ENCODE results near the gene SETD6. TPM values are rescaled to one million over a fixed set of nuclear protein-coding genes. Genes with fewer than 3 reads are reported as not detected.

Gene SETD6
- total and polyA plus RNA-seq, 2 of the 8 experiments (the other 6 are each of a cell fraction or from before 2014, with no cell fraction given) = 25.3 to 40.5 TPM

DNA sequence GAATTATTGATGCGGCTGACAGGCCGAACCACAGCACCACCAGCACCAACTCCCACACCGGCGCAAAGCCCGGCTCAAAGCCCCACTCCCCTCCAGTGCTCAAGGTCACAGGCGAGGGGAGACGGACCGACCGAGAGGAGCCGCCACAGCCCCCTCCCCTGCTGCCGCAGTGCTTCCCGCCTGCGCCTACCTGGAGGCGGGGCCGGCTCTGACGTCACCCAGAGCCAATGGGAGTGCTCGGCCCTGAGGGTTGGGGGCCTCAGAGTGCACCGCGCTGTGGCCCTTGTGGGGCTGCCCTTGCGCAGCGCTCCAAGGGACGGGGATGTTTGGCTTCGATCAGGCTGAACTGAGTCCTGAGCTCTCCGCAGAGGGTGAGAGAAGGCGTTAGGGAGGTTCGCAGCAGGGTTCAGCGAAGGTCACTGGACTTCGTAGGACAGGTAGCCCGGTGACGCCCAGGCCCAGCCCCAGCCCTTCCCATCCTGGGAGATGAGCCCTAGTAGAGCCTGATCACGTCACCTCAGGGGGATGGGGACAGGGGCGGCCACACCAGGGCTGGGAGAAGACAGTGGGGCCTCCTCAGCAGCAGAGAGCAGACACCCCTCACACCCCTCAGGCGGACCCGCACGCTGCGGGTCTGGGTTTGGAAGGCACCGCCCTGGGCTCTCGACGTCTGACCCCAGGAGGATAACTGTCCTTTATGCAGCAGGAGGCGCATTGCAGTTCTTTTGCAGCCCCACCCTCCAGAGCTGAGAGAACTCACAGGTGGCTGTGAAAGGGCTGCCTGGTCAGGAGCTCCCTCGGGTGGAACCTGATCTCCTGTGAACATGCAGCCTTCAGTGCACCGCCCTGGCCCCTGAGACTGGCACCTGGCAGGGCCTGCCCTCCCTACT, 13.8 kb upstream of the SETD6 start (continued):
- no peak for TF ChIP-seq RNF2 (IDR thresholded peaks at IDR 0.05; ENCODE audit: borderline replicate concordance, low read depth, low read length, missing control alignments, poor library complexity, severe bottlenecking)
- 0 out of 2 replicates have a peak, but pooled peaks have one; percentile 11 for TF ChIP-seq JUN (IDR thresholded peaks at IDR 0.05; ENCODE audit: low read depth, low read length)
- TF ChIP-seq SP1 (IDR thresholded peaks at IDR 0.05; ENCODE audit: low read depth, low read length) = 0 out of 2 replicates have a peak, but pooled peaks have one; percentile 27
- TF ChIP-seq TAF1 (IDR thresholded peaks at IDR 0.05; ENCODE audit: low read depth, low read length) = peak; percentile 76
- TF ChIP-seq, protein P1, sequence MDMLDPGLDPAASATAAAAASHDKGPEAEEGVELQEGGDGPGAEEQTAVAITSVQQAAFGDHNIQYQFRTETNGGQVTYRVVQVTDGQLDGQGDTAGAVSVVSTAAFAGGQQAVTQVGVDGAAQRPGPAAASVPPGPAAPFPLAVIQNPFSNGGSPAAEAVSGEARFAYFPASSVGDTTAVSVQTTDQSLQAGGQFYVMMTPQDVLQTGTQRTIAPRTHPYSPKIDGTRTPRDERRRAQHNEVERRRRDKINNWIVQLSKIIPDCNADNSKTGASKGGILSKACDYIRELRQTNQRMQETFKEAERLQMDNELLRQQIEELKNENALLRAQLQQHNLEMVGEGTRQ (IDR thresholded peaks at IDR 0.05; ENCODE audit: low read length) = 0 out of 2 replicates have a peak, but pooled peaks have one; percentile 20
- no peak for TF ChIP-seq CBX5 (IDR thresholded peaks at IDR 0.05; ENCODE audit: low read depth, low read length)
- no peak for TF ChIP-seq SIRT6 (IDR thresholded peaks at IDR 0.05; ENCODE audit: low read length)
- TF ChIP-seq CTCF (IDR thresholded peaks at IDR 0.05; ENCODE audit: control extremely low read depth in 1 of 3, insufficient read depth in 1 of 3, low read depth in 1 of 3, low read length in 3 of 3) = peak in 1 of 3 experiments; percentile 12; a peak in 1 of 4 replicates
- TF ChIP-seq SAP30 (IDR thresholded peaks at IDR 0.05; ENCODE audit: insufficient read depth, insufficient replicate concordance, low read length) = peak; percentile 43
- no peak for TF ChIP-seq RAD21 (IDR thresholded peaks at IDR 0.05 in 1 of 2, conservative IDR thresholded peaks at IDR 0.05 in 1 of 2; ENCODE audit: low read depth in 2 of 2, low read length in 2 of 2)
- peak; percentile 64 for TF ChIP-seq TAF7 (optimal IDR thresholded peaks at IDR 0.05; ENCODE audit: borderline replicate concordance, low read depth, low read length)
- peak; percentile 49; the same call in 1 of the 2 replicates for TF ChIP-seq TBP (IDR thresholded peaks at IDR 0.05; ENCODE audit: low read depth, low read length)
- TF ChIP-seq, protein P2, sequence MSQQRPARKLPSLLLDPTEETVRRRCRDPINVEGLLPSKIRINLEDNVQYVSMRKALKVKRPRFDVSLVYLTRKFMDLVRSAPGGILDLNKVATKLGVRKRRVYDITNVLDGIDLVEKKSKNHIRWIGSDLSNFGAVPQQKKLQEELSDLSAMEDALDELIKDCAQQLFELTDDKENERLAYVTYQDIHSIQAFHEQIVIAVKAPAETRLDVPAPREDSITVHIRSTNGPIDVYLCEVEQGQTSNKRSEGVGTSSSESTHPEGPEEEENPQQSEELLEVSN (IDR thresholded peaks at IDR 0.05) = peak; percentile 74
- TF ChIP-seq SIN3A (conservative IDR thresholded peaks at IDR 0.05 in 1 of 2, IDR thresholded peaks at IDR 0.05 in 1 of 2; ENCODE audit: low read depth in 1 of 2, low read length in 2 of 2) = peak; percentile 70 to 77; a peak in 3 of 4 replicates
- peak; percentile 47; the same call in 1 of the 2 replicates for TF ChIP-seq JUND (IDR thresholded peaks at IDR 0.05; ENCODE audit: low read length)
- TF ChIP-seq KDM4A (IDR thresholded peaks at IDR 0.05; ENCODE audit: low read depth, low read length, severe bottlenecking) = peak; percentile 80
- TF ChIP-seq PHF8 (conservative IDR thresholded peaks at IDR 0.05; ENCODE audit: low read depth, low read length) = peak; percentile 53; the same call in 1 of the 2 replicates
